Adrenal gland (tissue), 5 donors: ENCODE results near the gene NCK2.

Experiments
- CTCF ChIP-seq, 6 experiments: fragments of 450-650 bp in 4 of 6; fragments of 200-600 bp in 2 of 6; sonication (generic) in 1 of 6; IDR thresholded peaks; 1 replicate in 5 of 6; 2 replicates in 1 of 6; pipeline versions ENCODE4 v1.5.1 to v1.8.0; 2016 to 2021; ENCODE audit warnings: antibody characterized with exemption in 6 of 6, mild to moderate bottlenecking in 2 of 6, moderate library complexity in 1 of 6
- POLR2A ChIP-seq, 2 donors: fragments of 450-650 bp; IDR thresholded peaks; one replicate each; pipeline ENCODE4 v1.6.1; 2017; ENCODE audit warnings: antibody characterized with exemption in 2 of 2, mild to moderate bottlenecking in 2 of 2, moderate library complexity in 1 of 2
- donor health status: DM: no; HTN: no; CAD: no.

DNA sequence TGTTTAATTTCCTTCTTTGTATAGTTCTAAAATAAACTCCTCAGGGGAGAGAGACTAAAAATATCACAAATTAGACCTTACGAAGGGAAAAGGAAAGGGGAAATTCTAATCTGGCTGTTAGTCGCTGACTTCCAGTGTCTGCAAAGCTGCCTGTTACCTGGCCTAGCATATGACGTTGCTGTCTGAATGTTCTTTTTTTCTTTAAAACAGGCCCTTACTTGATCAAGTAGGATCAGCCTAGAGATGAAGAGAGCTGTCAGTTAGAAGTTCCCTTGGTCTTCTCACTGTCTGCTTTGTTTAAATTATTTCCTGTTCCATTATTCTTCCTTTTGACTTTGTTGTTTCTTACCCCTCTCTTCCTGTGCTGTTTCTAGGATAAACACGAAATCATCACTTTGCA lies 11.2 kb downstream of the NCK2 start:
- TF ChIP-seq POLR2A (IDR thresholded peaks at IDR 0.05) (no peak), CTCF (IDR thresholded peaks at IDR 0.05) (no peak)
